ENCODE measurements around the gene ADGRF4.

GRCh38 chr6:47698342-47698787 is at the start of gene ADGRF4:
- no peak for TF ChIP-seq EZH2phosphoT487 (IDR thresholded peaks at IDR 0.05; ENCODE audit: low read depth)
- no peak for TF ChIP-seq CTCF (IDR thresholded peaks at IDR 0.05; ENCODE audit: low read depth, low read length)

Measured in OCI-LY3 (cell line).